H1 (cell line): ENCODE results near the gene ILDR2. TPM values are rescaled to one million over a fixed set of nuclear protein-coding genes. Genes with fewer than 3 reads are reported as not detected.

Experiments
- CTCF ChIA-PET: fragments of 300-600 bp; sonication (Branson Sonifier 250); formaldehyde crosslinking; loops from one replicate; lab custom pipeline; 2021; ENCODE audit not compliant: partially characterized antibody; lab: Charles Lee
- POLR2A ChIA-PET: fragments of 300-600 bp; sonication (Branson Sonifier 250); formaldehyde crosslinking; loops from one replicate; lab custom pipeline; 2021; ENCODE audit warnings: inconsistent platforms; ENCODE audit not compliant: partially characterized antibody; lab: Charles Lee
- DNase-seq, 2 experiments: peaks; one replicate each; pipeline versions ENCODE4 v3.0.0 to v3.0.0-alpha.2; 2010 to 2022; ENCODE audit warnings: low spot score in 2 of 2, low read depth in 1 of 2, mixed read lengths in 1 of 2
- FAIRE-seq: peaks from 2 replicates; lab custom pipeline; 2011; peaks lifted over from hg19 to GRCh38; lab: Jason Lieb, UNC
- H2AFZ ChIP-seq: 2 replicates; pipeline ENCODE4 v1.8.1; 2012; ENCODE audit warnings: low read length, inconsistent platforms
- H2AK5ac ChIP-seq: 2 replicates; pipeline ENCODE4 v1.6.1; 2013; ENCODE audit warnings: low read depth, low read length
- H2BK120ac ChIP-seq: replicated peaks from 2 replicates; pipeline ENCODE3; 2013; ENCODE audit warnings: low read depth, low read length, inconsistent platforms
- H2BK12ac ChIP-seq: 2 replicates; pipeline ENCODE4 v1.6.1; 2013; ENCODE audit warnings: low read depth, low read length
- H2BK15ac ChIP-seq: 2 replicates; pipeline ENCODE4 v1.6.1; 2013; ENCODE audit warnings: low read length
- H2BK20ac ChIP-seq: 2 replicates; pipeline ENCODE4 v1.6.1; 2013; ENCODE audit warnings: low read length
- H2BK5ac ChIP-seq: 2 replicates; pipeline ENCODE4 v1.6.1; 2013; ENCODE audit warnings: low read depth, low read length
- H3K14ac ChIP-seq: 2 replicates; pipeline ENCODE4 v1.6.1; 2013; ENCODE audit warnings: inconsistent platforms; ENCODE audit not compliant: insufficient read length
- H3K18ac ChIP-seq: 2 replicates; pipeline ENCODE4 v1.6.1; 2013; ENCODE audit warnings: low read length; ENCODE audit errors: extremely low read depth
- H3K23ac ChIP-seq: 2 replicates; pipeline ENCODE4 v1.6.1; 2013; ENCODE audit warnings: inconsistent platforms; ENCODE audit not compliant: insufficient read length
- H3K23me2 ChIP-seq: 2 replicates; pipeline ENCODE4 v1.6.1; 2013; ENCODE audit warnings: low read depth, low read length
- H3K27ac ChIP-seq: 2 replicates; pipeline ENCODE4 v1.6.1; 2011; ENCODE audit warnings: low read depth, low read length, inconsistent platforms
- H3K27me3 ChIP-seq, 4 experiments: replicated peaks in 1 of 4; 1 replicate in 1 of 4; 2 replicates in 3 of 4; pipeline versions ENCODE4 v1.6.1 to v1.8.1; 2011 to 2013; ENCODE audit warnings: low read length in 3 of 4, mild to moderate bottlenecking in 3 of 4, inconsistent platforms in 2 of 4, mixed read lengths in 2 of 4, moderate library complexity in 1 of 4; ENCODE audit not compliant: control insufficient read depth in 3 of 4, insufficient read depth in 3 of 4; ENCODE audit errors: extremely low read depth in 1 of 4
- H3K36me3 ChIP-seq, 4 experiments: 2 replicates each; pipeline versions ENCODE4 v1.6.1 to v1.8.1; 2011 to 2013; ENCODE audit warnings: mild to moderate bottlenecking in 4 of 4, low read length in 3 of 4, moderate library complexity in 2 of 4, control low read depth in 1 of 4, inconsistent platforms in 1 of 4; ENCODE audit not compliant: insufficient read depth in 4 of 4, control insufficient read depth in 2 of 4
- H3K4ac ChIP-seq: replicated peaks from 2 replicates; pipeline ENCODE3; 2013; ENCODE audit warnings: low read length, low read depth, mixed read lengths, inconsistent platforms; ENCODE audit not compliant: insufficient read length
- H3K4me1 ChIP-seq, 4 experiments: replicated peaks in 1 of 4; 1 replicate in 1 of 4; 2 replicates in 3 of 4; pipeline versions ENCODE4 v1.6.1 to v1.8.1; 2011 to 2013; ENCODE audit warnings: low read length in 3 of 4, inconsistent platforms in 2 of 4, mixed read lengths in 1 of 4; ENCODE audit not compliant: insufficient read depth in 4 of 4, control insufficient read depth in 3 of 4
- H3K4me2 ChIP-seq, 2 experiments: 2 replicates each; pipeline versions ENCODE4 v1.6.1 to v1.8.1; 2011 to 2013; ENCODE audit warnings: low read depth in 2 of 2, low read length in 2 of 2, control low read depth in 1 of 2, inconsistent platforms in 1 of 2, mild to moderate bottlenecking in 1 of 2; ENCODE audit not compliant: insufficient read depth in 1 of 2
- H3K4me3 ChIP-seq, 4 experiments: fragments of 200-600, 300-600 bp in 1 of 4; sonication (generic), shearing (Covaris generic), sonication (Bioruptor Twin) in 1 of 4; 2 replicates each; pipeline versions ENCODE4 v1.5.1 to v1.8.1; 2011 to 2016; ENCODE audit warnings: low read length in 4 of 4, low read depth in 3 of 4, control low read depth in 2 of 4, inconsistent platforms in 2 of 4, mild to moderate bottlenecking in 2 of 4, mixed read lengths in 1 of 4, moderate library complexity in 1 of 4; ENCODE audit not compliant: insufficient read depth in 2 of 4; ENCODE audit errors: extremely low read depth in 1 of 4
- H3K56ac ChIP-seq: replicated peaks from 2 replicates; pipeline ENCODE3; 2013; ENCODE audit warnings: low read depth, mild to moderate bottlenecking, mixed read lengths, low read length, inconsistent platforms; ENCODE audit not compliant: insufficient read length
- H3K79me1 ChIP-seq: 2 replicates; pipeline ENCODE4 v1.6.1; 2013; ENCODE audit warnings: low read depth, low read length, control low read depth
- H3K79me2 ChIP-seq, 2 experiments: 2 replicates each; pipeline versions ENCODE4 v1.6.1 to v1.8.1; 2012 to 2013; ENCODE audit warnings: low read length in 2 of 2, mild to moderate bottlenecking in 2 of 2, inconsistent platforms in 1 of 2; ENCODE audit not compliant: insufficient read depth in 2 of 2, control insufficient read depth in 1 of 2
- H3K9ac ChIP-seq, 4 experiments: replicated peaks in 1 of 4; 1 replicate in 1 of 4; 2 replicates in 3 of 4; pipeline versions ENCODE4 v1.6.1 to v1.8.1; 2011 to 2013; ENCODE audit warnings: low read depth in 3 of 4, low read length in 3 of 4, control low read depth in 2 of 4, mild to moderate bottlenecking in 2 of 4, moderate library complexity in 2 of 4, inconsistent platforms in 1 of 4; ENCODE audit errors: extremely low read depth in 1 of 4
- H3K9me3 ChIP-seq, 2 experiments: 2 replicates each; pipeline versions ENCODE4 v1.6.1 to v1.8.1; 2012 to 2013; ENCODE audit warnings: mild to moderate bottlenecking in 2 of 2, moderate library complexity in 2 of 2, control low read depth in 1 of 2, inconsistent platforms in 1 of 2, low read depth in 1 of 2, low read length in 1 of 2, mixed read lengths in 1 of 2; ENCODE audit not compliant: insufficient read depth in 2 of 2
- H4K20me1 ChIP-seq, 2 experiments: replicated peaks in 1 of 2; 2 replicates each; pipeline versions ENCODE3 to v1.8.1; 2011 to 2013; ENCODE audit warnings: inconsistent platforms in 2 of 2, low read length in 2 of 2, mild to moderate bottlenecking in 1 of 2; ENCODE audit not compliant: insufficient read depth in 2 of 2, control insufficient read depth in 1 of 2
- H4K5ac ChIP-seq: 2 replicates; pipeline ENCODE4 v1.6.1; 2013; ENCODE audit warnings: low read length, low read depth, mixed read lengths, inconsistent platforms; ENCODE audit not compliant: insufficient read length
- H4K8ac ChIP-seq: 2 replicates; pipeline ENCODE4 v1.8.0; 2013; ENCODE audit warnings: mild to moderate bottlenecking, moderate library complexity, low read length, inconsistent platforms; ENCODE audit not compliant: insufficient read depth; ENCODE audit errors: extremely low read depth
- H4K91ac ChIP-seq: replicated peaks from 2 replicates; pipeline ENCODE3; 2013; ENCODE audit warnings: low read length, mixed read lengths, inconsistent platforms; ENCODE audit not compliant: insufficient read length
- CREB1 ChIP-seq: IDR thresholded peaks from 2 replicates; pipeline ENCODE4 v1.6.1; 2012; ENCODE audit warnings: inconsistent platforms
- EGR1 ChIP-seq: IDR thresholded peaks from 2 replicates; pipeline ENCODE4 v1.6.1; 2011; ENCODE audit warnings: low read depth, low read length, borderline replicate concordance
- NRF1 ChIP-seq: IDR thresholded peaks from 2 replicates; pipeline ENCODE4 v1.6.1; 2011; ENCODE audit warnings: mild to moderate bottlenecking, low read depth, low read length, improper control_type of control experiment
- RBBP5 ChIP-seq: IDR thresholded peaks from 2 replicates; pipeline ENCODE4 v1.7.1; 2012; ENCODE audit warnings: low read depth, mild to moderate bottlenecking, inconsistent platforms, low read length, moderate library complexity, borderline replicate concordance
- RFX5 ChIP-seq: IDR thresholded peaks from 2 replicates; pipeline ENCODE4 v1.6.1; 2011; ENCODE audit warnings: low read depth, low read length, improper control_type of control experiment, borderline replicate concordance
- SIRT6 ChIP-seq: IDR thresholded peaks from one replicate; pipeline ENCODE4 v1.7.1; 2012; ENCODE audit warnings: low read length, inconsistent platforms
- SP1 ChIP-seq: IDR thresholded peaks from 2 replicates; pipeline ENCODE4 v1.6.1; 2011; ENCODE audit warnings: low read depth, low read length
- SUZ12 ChIP-seq: fragments of 200-600 bp; sonication (generic); IDR thresholded peaks from 2 replicates; pipeline ENCODE4 v1.6.1; 2012; ENCODE audit warnings: mild to moderate bottlenecking, inconsistent platforms, low read length, moderate library complexity, mixed read lengths
- WGBS, 2 experiments: shearing (Covaris generic) in 1 of 2; methylation state at CpG; one replicate each; pipeline versions ENCODE4 v1.1.6 to v1.1.7; 2013 to 2015; ENCODE audit warnings: low lambda C conversion rate in 2 of 2, mixed read lengths in 2 of 2, inconsistent platforms in 1 of 2, low coverage in 1 of 2, missing lambda C conversion rate in 1 of 2; ENCODE audit not compliant: insufficient replicate concordance in 2 of 2, insufficient coverage in 1 of 2, insufficient read length in 1 of 2; ENCODE audit errors: extremely low coverage in 1 of 2, missing lambda C conversion rate in 1 of 2; 5-methylcytosine and 5-hydroxymethylcytosine counted together
- polyA plus RNA-seq, 7 experiments: library from polyadenylated mRNA; depleted of rRNA in 3 of 7; stranded (reverse) in 5 of 7; unstranded in 2 of 7; fragments of >200 nt in 5 of 7; fragments of 200-250 nt in 2 of 7; gene quantifications; 1 replicate in 5 of 7; 2 replicates in 1 of 7; 4 replicates in 1 of 7; pipeline versions ENCODE4 v1.2.1 to v1.2.3, GENCODE V29; 2011 to 2013; ENCODE audit warnings: missing spikeins in 2 of 7, mixed read lengths in 2 of 7
- total RNA-seq: library from RNA; stranded (reverse); fragmentation: NEBNext Ultra II Directional; extraction: Animal tissue kit (Norgen Biotek cat#: 25700); gene quantifications from 2 replicates; pipeline ENCODE4 v1.2.1, GENCODE V29; 2021

Gene ILDR2
- total and polyA plus RNA-seq, 2 of the 8 experiments (the other 6 are each of a cell fraction or from before 2014, with no cell fraction given), result 0.85 to 0.86 TPM

DNA sequence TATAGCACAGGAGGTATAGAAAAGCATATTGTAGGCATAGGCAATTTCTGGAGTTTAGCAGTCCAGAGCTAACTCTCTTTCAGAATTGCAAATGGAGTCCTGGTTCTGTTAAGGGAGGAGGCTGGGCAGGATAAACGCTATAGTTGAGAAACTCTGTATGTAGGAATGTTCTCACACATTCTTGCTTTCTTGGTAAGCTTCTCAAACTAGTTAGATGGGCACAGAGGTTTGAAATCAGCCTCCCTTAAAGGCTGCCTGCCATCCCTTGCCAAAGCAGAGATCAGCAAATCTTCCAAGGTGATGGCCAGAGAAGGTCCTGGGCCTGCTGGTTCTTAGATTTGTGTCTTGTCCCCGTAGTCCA lies 56.4 kb downstream of the ILDR2 start:
- no peak overlapping the region for H3K27ac ChIP-seq
- no peak for FAIRE-seq
- H3K27me3 ChIP-seq, result peaks cover 5 to 37% (median 36%) of the 10 kb centered on the region in 4 experiments
- TF ChIP-seq SP1 (no peak), SUZ12 (no peak), RBBP5 (no peak), SIRT6 (no peak), NRF1 (no peak), CREB1 (no peak), RFX5 (no peak), EGR1 (no peak)

More for the DNA sequence above, 56.4 kb downstream of the ILDR2 start:
- Histone ChIP-seq H2AFZ (no peak overlapping the region), H2BK5ac (no peak overlapping the region), H3K4me1 (peaks cover 0 to 4% (median 2%) of the 10 kb centered on the region in 4 experiments; a peak in 4 of 7 replicates), H3K36me3 (no peaks in the 10 kb centered on the region), H4K20me1 (no peaks in the 10 kb centered on the region), H3K23ac (no peak overlapping the region), H3K18ac (no peak overlapping the region), H2BK12ac (no peak overlapping the region), H4K8ac (no peak overlapping the region), H3K23me2 (peaks cover 9% of the 10 kb centered on the region; the same call in 1 of the 2 replicates), H3K9me3 (no peaks in the 10 kb centered on the region), H4K91ac (no peak overlapping the region), H3K79me2 (no peaks in the 10 kb centered on the region), H2BK15ac (no peak overlapping the region), H3K9ac (no peak overlapping the region), H2BK20ac (no peak overlapping the region), H3K56ac (no peak overlapping the region), H2AK5ac (no peak overlapping the region), H3K4me2 (no peak overlapping the region), H2BK120ac (no peak overlapping the region), H3K4me3 (no peak overlapping the region), H3K4ac (no peak overlapping the region), H3K79me1 (no peaks in the 10 kb centered on the region), H3K14ac (no peak overlapping the region), H4K5ac (no peak overlapping the region)
- CTCF ChIA-PET, result interaction anchor here (0.9 to 23.8 kb wide), 3 partner anchors 9 to 139 kb away, joined by 4 to 874 read pairs (median 19); no protein-coding TSS in a partner anchor
- 77% methylated on average over 2 of the region's 2 CpGs; no CpG with 5 or more reads in 1 of the 2 experiments for WGBS, 2 experiments
- DNase-seq, result no peak
- POLR2A ChIA-PET, result interaction anchor here (0.9 kb wide), 1 partner anchor 303 kb away, joined by 4 read pairs; no protein-coding TSS in a partner anchor
